Measurements from ENCODE around the gene BIVM. TPM values are rescaled to one million over a fixed set of nuclear protein-coding genes. Genes with fewer than 3 reads are reported as not detected.

The BIVM gene
- total and polyA plus RNA-seq, 12 donors = 6.1 to 32.9 (median 15.9) TPM

DNA sequence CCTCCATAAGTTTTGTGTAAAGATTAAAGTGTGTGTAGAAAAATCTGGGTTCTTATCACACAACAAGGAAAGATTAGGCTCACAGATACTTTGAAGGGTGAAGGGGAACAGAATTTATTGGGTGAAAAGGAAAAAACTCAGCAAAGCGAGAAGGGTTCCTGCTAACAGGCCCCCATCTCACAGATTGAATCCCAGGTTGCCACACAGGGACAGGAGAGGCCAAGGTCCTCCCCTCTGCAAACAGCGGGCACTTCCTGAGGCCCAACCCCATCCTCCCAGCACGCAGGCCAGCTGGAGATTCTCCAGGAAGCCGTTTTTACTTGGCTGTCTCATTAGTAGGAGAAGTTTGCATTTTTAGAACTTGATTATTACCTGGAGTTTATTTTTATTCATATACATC lies 31.7 kb downstream of the BIVM start:
- no peaks in the 10 kb centered on the region for H3K27me3 ChIP-seq
- no peaks in the 10 kb centered on the region for H3K4me1 ChIP-seq (replicated peaks in 1 of 2)
- intact Hi-C loops (cut with DNase I) = no loop called here
- no peak overlapping the region for H3K27ac ChIP-seq
- H3K4me3 ChIP-seq = no peak overlapping the region
- no peaks in the 10 kb centered on the region for H3K9me3 ChIP-seq (replicated peaks in 1 of 3)
- TF ChIP-seq, protein P1, sequence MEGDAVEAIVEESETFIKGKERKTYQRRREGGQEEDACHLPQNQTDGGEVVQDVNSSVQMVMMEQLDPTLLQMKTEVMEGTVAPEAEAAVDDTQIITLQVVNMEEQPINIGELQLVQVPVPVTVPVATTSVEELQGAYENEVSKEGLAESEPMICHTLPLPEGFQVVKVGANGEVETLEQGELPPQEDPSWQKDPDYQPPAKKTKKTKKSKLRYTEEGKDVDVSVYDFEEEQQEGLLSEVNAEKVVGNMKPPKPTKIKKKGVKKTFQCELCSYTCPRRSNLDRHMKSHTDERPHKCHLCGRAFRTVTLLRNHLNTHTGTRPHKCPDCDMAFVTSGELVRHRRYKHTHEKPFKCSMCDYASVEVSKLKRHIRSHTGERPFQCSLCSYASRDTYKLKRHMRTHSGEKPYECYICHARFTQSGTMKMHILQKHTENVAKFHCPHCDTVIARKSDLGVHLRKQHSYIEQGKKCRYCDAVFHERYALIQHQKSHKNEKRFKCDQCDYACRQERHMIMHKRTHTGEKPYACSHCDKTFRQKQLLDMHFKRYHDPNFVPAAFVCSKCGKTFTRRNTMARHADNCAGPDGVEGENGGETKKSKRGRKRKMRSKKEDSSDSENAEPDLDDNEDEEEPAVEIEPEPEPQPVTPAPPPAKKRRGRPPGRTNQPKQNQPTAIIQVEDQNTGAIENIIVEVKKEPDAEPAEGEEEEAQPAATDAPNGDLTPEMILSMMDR (IDR thresholded peaks at IDR 0.05) = no peak
- TF ChIP-seq POLR2A (IDR thresholded peaks at IDR 0.05) = no peak
- 20 to 32% (median 27%) methylated on average over 4 of the region's 4 CpGs for WGBS, 4 donors
- DNase-seq = peak; percentile 33 to 72 (median 58)
- H3K36me3 ChIP-seq (replicated peaks in 1 of 2) = peaks cover 0 to 14% of the 10 kb centered on the region in 2 donors

GRCh38 chr13:102836471-102836870 lies 37.6 kb downstream of the BIVM start:
- no peaks in the 10 kb centered on the region for H3K4me1 ChIP-seq (replicated peaks in 1 of 2)
- 92 to 97% (median 94%) methylated on average over 4 of the region's 4 CpGs for WGBS, 4 donors
- TF ChIP-seq, protein P1 (IDR thresholded peaks at IDR 0.05) = no peak
- no peak for TF ChIP-seq POLR2A (IDR thresholded peaks at IDR 0.05)
- DNase-seq = no peak
- H3K27ac ChIP-seq = no peak overlapping the region
- intact Hi-C loops (cut with DNase I) = no loop called here
- peaks cover 0 to 19% of the 10 kb centered on the region in 2 donors for H3K36me3 ChIP-seq (replicated peaks in 1 of 2)
- H3K27me3 ChIP-seq = no peaks in the 10 kb centered on the region
- H3K4me3 ChIP-seq = no peak overlapping the region
- H3K9me3 ChIP-seq (replicated peaks in 1 of 3) = no peaks in the 10 kb centered on the region

DNA sequence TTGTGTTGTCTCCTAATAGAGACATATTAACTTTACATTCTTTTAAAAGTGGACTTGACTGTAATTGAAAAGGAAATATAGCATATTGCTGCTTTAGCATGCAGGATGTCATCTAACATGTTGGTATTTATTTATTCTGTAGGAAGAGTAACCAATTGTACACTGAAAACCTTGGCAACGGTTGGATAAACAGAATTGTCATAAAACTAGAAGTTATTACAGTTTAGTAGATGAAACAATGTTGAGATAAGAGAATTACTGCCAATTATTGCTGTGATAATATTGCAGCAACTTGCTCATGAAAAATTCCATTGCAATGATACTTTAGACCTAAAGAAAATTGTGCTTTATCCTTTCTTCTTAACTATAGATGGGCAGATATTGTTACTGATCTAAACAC lies 39.4 kb downstream of the BIVM start:
- DNase-seq = no peak
- Histone ChIP-seq H3K27ac (no peak overlapping the region), H3K27me3 (no peaks in the 10 kb centered on the region), H3K4me3 (no peak overlapping the region), H3K36me3 (replicated peaks in 1 of 2) (peaks cover 0 to 19% of the 10 kb centered on the region in 2 donors), H3K4me1 (replicated peaks in 1 of 2) (no peaks in the 10 kb centered on the region), H3K9me3 (replicated peaks in 1 of 3) (no peaks in the 10 kb centered on the region)
- 69 to 79% (median 72%) methylated on average over 1 of the region's 1 CpG for WGBS, 4 donors
- intact Hi-C loops (cut with DNase I) = no loop called here
- TF ChIP-seq, protein P1 (IDR thresholded peaks at IDR 0.05) = no peak
- no peak for TF ChIP-seq POLR2A (IDR thresholded peaks at IDR 0.05)

GRCh38 chr13:102838982-102839381 lies 40.1 kb downstream of the BIVM start:
- no peak for TF ChIP-seq POLR2A (IDR thresholded peaks at IDR 0.05)
- TF ChIP-seq, protein P1 (IDR thresholded peaks at IDR 0.05) = no peak
- DNase-seq = no peak
- peaks cover 0 to 19% of the 10 kb centered on the region in 2 donors for H3K36me3 ChIP-seq (replicated peaks in 1 of 2)
- WGBS, 4 donors = 45 to 49% (median 47%) methylated on average over 4 of the region's 4 CpGs
- no peaks in the 10 kb centered on the region for H3K9me3 ChIP-seq (replicated peaks in 1 of 3)
- no peak overlapping the region for H3K27ac ChIP-seq
- H3K4me3 ChIP-seq = no peak overlapping the region
- no peaks in the 10 kb centered on the region for H3K27me3 ChIP-seq
- no peaks in the 10 kb centered on the region for H3K4me1 ChIP-seq (replicated peaks in 1 of 2)
- intact Hi-C loops (cut with DNase I) = no loop called here
